Measurements from ENCODE around the gene SHE.

- TF ChIP-seq CTCF (conservative IDR thresholded peaks at IDR 0.05 in 1 of 2, IDR thresholded peaks at IDR 0.05 in 1 of 2; ENCODE audit: low read depth in 1 of 2, low read length in 2 of 2) (no peak), EZH2 (IDR thresholded peaks at IDR 0.05; ENCODE audit: low read length, missing control alignments) (no peak)
These were observed 11.9 kb downstream of the SHE start for GRCh38 chr1:154490317-154490716.

Data from fibroblast of lung (primary cell).